BE2C (cell line): ENCODE measurements around the gene GRIA1.

Source experiments
- DNase-seq: peaks from one replicate; pipeline ENCODE4 v3.0.0-alpha.2; 2020
- H3K27me3 ChIP-seq: fragments of 250-450 bp; sonication (Bioruptor Pico); 2 replicates; pipeline ENCODE4 v1.5.1; 2020; ENCODE audit warnings: mild to moderate bottlenecking
- H3K36me3 ChIP-seq: fragments of 250-450 bp; sonication (Bioruptor Pico); 2 replicates; pipeline ENCODE4 v1.5.1; 2020; ENCODE audit warnings: mild to moderate bottlenecking
- H3K4me1 ChIP-seq: fragments of 250-450 bp; sonication (Bioruptor Pico); 2 replicates; pipeline ENCODE4 v1.5.1; 2020
- H3K4me3 ChIP-seq: 2 replicates; pipeline ENCODE4 v1.5.1; 2011; ENCODE audit warnings: low read depth, low read length
- H3K9me3 ChIP-seq: fragments of 250-450 bp; sonication (Bioruptor Pico); 2 replicates; pipeline ENCODE4 v1.5.1; 2020
- TF ChIP-seq, protein P1 (sequence below): IDR thresholded peaks from 2 replicates; pipeline ENCODE4 v1.5.1; 2012; ENCODE audit warnings: mild to moderate bottlenecking, low read depth, low read length

GRIA1 gene

DNA sequence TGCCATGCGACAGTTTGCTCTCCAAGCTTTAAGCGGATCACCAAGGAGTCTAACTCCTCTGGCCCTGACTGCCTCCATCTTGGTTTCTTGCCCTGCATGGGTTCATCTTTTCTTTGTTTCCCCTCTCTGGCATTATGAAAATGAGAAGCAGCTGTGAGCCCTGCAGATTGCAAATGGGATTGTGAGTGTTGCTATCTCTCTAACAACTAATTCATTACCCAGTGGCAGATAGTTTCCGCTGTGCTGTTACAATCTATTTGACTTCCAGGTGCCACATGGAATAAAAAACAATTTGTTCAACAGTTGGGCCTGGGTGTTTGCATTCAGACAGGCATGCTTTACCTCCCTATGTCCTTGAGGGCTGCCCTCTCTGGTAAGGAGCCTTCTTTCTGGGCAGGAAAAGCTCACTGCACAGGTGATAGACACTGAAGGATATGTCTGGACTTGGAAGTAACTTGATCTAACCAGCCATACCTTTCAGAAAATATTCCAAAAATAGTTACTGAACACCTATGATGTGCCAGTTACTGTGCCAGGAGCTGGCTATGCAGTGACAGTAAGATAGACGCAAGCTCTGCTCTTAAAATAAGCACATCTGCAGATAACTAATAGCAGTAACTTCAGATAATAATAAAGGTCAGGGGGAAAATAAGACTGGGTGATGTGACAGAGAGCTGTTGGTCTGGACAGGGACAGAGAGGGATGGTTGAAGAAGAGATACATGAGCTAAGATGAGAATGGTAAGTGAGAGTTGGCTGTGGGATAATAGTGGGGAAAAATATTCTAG, 40.1 kb downstream of the GRIA1 start:
- no peaks in the 10 kb centered on the region for H3K9me3 ChIP-seq
- H3K27me3 ChIP-seq: no peaks in the 10 kb centered on the region
- no peak for DNase-seq
- no peaks in the 10 kb centered on the region for H3K4me1 ChIP-seq
- TF ChIP-seq, protein P1, sequence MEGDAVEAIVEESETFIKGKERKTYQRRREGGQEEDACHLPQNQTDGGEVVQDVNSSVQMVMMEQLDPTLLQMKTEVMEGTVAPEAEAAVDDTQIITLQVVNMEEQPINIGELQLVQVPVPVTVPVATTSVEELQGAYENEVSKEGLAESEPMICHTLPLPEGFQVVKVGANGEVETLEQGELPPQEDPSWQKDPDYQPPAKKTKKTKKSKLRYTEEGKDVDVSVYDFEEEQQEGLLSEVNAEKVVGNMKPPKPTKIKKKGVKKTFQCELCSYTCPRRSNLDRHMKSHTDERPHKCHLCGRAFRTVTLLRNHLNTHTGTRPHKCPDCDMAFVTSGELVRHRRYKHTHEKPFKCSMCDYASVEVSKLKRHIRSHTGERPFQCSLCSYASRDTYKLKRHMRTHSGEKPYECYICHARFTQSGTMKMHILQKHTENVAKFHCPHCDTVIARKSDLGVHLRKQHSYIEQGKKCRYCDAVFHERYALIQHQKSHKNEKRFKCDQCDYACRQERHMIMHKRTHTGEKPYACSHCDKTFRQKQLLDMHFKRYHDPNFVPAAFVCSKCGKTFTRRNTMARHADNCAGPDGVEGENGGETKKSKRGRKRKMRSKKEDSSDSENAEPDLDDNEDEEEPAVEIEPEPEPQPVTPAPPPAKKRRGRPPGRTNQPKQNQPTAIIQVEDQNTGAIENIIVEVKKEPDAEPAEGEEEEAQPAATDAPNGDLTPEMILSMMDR: no peak
- no peak overlapping the region for H3K4me3 ChIP-seq
- no peaks in the 10 kb centered on the region for H3K36me3 ChIP-seq

DNA sequence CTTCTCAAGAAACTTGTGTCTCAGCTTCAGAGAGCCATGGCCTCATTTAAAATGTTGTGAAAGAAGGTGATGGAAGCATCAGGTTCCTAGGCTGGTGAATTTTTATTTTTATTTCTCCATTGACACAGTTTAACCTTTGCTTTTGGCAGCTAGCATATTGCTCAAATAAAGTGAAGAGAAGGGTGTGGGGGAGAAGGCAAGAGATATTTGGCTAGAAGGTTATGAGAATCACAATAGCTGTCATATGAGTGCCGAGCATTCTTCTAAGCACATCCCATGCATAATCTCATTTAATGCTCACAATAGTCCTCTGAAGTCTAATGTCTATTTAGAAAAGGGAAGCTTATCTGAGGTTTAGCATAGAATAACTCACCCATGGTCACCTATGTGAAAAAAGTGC, 43.1 kb downstream of the GRIA1 start:
- Histone ChIP-seq H3K4me1 (no peaks in the 10 kb centered on the region), H3K36me3 (no peaks in the 10 kb centered on the region), H3K4me3 (no peak overlapping the region), H3K27me3 (no peaks in the 10 kb centered on the region), H3K9me3 (no peaks in the 10 kb centered on the region)
- DNase-seq: no peak
- TF ChIP-seq, protein P1: no peak

DNA sequence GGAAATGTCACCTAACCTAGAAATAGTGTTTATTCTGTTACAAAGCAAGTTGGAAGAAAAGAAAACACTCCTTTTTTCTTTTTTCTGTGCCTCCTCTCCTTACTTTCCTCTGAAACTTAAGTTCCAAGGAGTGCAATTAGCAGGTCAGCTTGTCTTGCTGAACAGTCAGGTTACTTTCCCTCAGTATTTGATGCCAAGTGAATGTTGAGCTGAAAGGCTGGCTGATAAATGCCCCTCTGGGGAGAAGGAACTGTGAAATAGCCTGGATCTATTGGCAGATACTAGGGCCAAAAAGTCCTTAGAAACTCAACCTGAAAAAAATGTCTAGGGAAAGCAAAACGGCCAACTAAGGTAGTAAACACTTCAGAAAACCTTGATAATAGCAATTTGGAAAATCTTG, 43.6 kb downstream of the GRIA1 start:
- no peaks in the 10 kb centered on the region for H3K36me3 ChIP-seq
- H3K27me3 ChIP-seq: no peaks in the 10 kb centered on the region
- H3K9me3 ChIP-seq: no peaks in the 10 kb centered on the region
- TF ChIP-seq, protein P1: no peak
- no peaks in the 10 kb centered on the region for H3K4me1 ChIP-seq
- H3K4me3 ChIP-seq: no peak overlapping the region
- no peak for DNase-seq

DNA sequence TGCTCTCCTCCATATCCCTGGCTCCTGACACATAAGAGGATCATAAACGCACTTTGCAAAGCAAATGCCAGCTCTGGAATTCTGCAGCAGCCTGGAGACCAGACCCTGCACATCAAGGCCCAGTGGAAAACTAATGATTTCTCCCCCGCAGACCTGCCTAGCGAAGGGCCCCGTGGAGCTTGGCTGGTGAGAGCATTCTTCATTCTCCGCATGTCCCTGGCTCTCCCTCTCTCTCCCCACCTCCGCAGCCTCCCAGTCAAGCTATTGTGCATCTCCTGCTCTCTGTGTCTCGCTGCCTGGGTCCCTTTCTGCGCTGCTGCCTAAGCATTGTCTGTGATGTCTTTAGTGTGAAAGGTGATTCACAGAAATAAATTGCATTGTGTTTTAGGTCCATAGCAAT, 46.7 kb downstream of the GRIA1 start:
- Histone ChIP-seq H3K36me3 (no peaks in the 10 kb centered on the region), H3K27me3 (no peaks in the 10 kb centered on the region), H3K4me3 (no peak overlapping the region), H3K4me1 (no peaks in the 10 kb centered on the region), H3K9me3 (no peaks in the 10 kb centered on the region)
- TF ChIP-seq, protein P1: no peak
- no peak for DNase-seq

DNA sequence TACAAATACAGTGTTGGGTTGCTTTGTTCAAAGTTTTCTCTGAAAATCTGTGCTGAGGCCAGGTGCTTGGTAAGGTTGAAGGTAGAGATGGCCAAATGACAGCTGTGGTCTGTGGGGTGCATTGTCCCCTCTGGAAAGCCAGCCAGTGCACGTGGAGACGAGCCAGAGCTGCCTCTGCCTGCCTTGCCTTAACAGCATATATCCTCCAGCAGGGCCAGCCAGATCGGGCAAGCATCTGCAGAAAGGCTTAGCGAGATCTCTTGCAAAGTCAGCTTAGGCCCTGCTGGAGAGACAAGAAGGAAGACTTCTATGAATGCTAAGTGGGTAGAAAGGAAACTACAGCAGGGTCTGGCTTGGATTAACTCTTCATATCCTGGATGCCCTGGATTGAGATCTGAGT, 49.5 kb downstream of the GRIA1 start:
- TF ChIP-seq, protein P1: no peak
- Histone ChIP-seq H3K9me3 (no peaks in the 10 kb centered on the region), H3K36me3 (no peaks in the 10 kb centered on the region), H3K4me1 (no peaks in the 10 kb centered on the region), H3K27me3 (no peaks in the 10 kb centered on the region), H3K4me3 (no peak overlapping the region)
- no peak for DNase-seq

DNA sequence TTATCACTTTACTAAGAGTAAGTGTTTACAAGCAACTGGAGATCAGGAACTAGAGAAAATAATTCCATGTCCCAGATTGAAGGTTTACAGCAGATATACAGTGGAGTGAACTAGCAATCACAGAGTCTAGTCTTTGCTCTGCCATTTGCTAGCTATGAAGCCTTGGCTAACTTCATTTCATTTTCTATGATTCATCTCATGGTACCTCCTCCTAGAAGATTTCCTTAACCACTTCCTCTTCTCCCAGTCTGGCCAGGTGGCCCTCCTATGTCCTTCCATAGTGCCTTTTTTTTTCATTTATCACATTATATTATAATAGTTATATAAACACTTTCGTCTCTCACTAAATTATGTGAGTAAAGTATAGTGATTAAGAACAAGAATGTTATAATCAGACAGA, 52.1 kb downstream of the GRIA1 start:
- Histone ChIP-seq H3K4me3 (no peak overlapping the region), H3K9me3 (no peaks in the 10 kb centered on the region), H3K4me1 (no peaks in the 10 kb centered on the region), H3K36me3 (no peaks in the 10 kb centered on the region), H3K27me3 (no peaks in the 10 kb centered on the region)
- TF ChIP-seq, protein P1: no peak
- DNase-seq: no peak
